Astrocyte (in vitro differentiated cells and primary cell): ENCODE data around the gene RBFA. TPM values are rescaled to one million over a fixed set of nuclear protein-coding genes. Genes with fewer than 3 reads are reported as not detected.

Source experiments
- DNase-seq: peaks from one replicate; pipeline ENCODE4 v3.0.0-alpha.2; 2010; ENCODE audit warnings: low read depth
- FAIRE-seq: peaks from 2 replicates; lab custom pipeline; 2011; peaks lifted over from hg19 to GRCh38; lab: Jason Lieb, UNC
- H2AFZ ChIP-seq: 2 replicates; pipeline ENCODE4 v1.6.0; 2012; ENCODE audit warnings: low read depth, low read length, inconsistent platforms
- H3K27ac ChIP-seq: 2 replicates; pipeline ENCODE4 v1.5.1; 2011; ENCODE audit warnings: low read depth, low read length, inconsistent platforms
- H3K27me3 ChIP-seq: 2 replicates; pipeline ENCODE4 v1.6.0; 2011; ENCODE audit warnings: low read length, inconsistent platforms; ENCODE audit not compliant: insufficient read depth
- H3K36me3 ChIP-seq: 2 replicates; pipeline ENCODE4 v1.5.1; 2011; ENCODE audit warnings: low read length, inconsistent platforms; ENCODE audit not compliant: insufficient read depth
- H3K4me1 ChIP-seq: 2 replicates; pipeline ENCODE4 v1.5.1; 2011; ENCODE audit warnings: low read length, inconsistent platforms; ENCODE audit not compliant: insufficient read depth
- H3K4me2 ChIP-seq: 2 replicates; pipeline ENCODE4 v1.6.0; 2012; ENCODE audit warnings: low read length, inconsistent platforms
- H3K4me3 ChIP-seq: 2 replicates; pipeline ENCODE4 v1.5.1; 2011; ENCODE audit warnings: low read depth, mild to moderate bottlenecking, low read length, inconsistent platforms; ENCODE audit not compliant: insufficient read depth
- H3K79me2 ChIP-seq: 2 replicates; pipeline ENCODE4 v1.6.0; 2012; ENCODE audit warnings: mild to moderate bottlenecking, low read length, inconsistent platforms; ENCODE audit not compliant: insufficient read depth
- H3K9ac ChIP-seq: 2 replicates; pipeline ENCODE4 v1.6.0; 2012; ENCODE audit warnings: mild to moderate bottlenecking, low read length, inconsistent platforms
- H3K9me3 ChIP-seq: 2 replicates; pipeline ENCODE4 v1.5.1; 2012; ENCODE audit warnings: low read depth, mild to moderate bottlenecking, low read length, inconsistent platforms; ENCODE audit not compliant: insufficient read depth
- H4K20me1 ChIP-seq: 2 replicates; pipeline ENCODE4 v1.6.0; 2012; ENCODE audit warnings: low read length, inconsistent platforms; ENCODE audit not compliant: insufficient read depth
- H3K27ac Mint-ChIP-seq: one replicate; pipeline ENCODE4 v1.8.0; 2021; ENCODE audit warnings: mild to moderate bottlenecking, mixed read lengths; ENCODE audit not compliant: unreplicated experiment
- H3K27me3 Mint-ChIP-seq: one replicate; pipeline ENCODE4 v1.8.0; 2021; ENCODE audit warnings: low read depth, mixed read lengths; ENCODE audit not compliant: unreplicated experiment
- H3K36me3 Mint-ChIP-seq: one replicate; pipeline ENCODE4 v1.8.0; 2021; ENCODE audit warnings: low read depth, mixed read lengths; ENCODE audit not compliant: unreplicated experiment
- H3K4me1 Mint-ChIP-seq: one replicate; pipeline ENCODE4 v1.8.0; 2021; ENCODE audit warnings: low read depth, mixed read lengths; ENCODE audit not compliant: unreplicated experiment
- H3K4me3 Mint-ChIP-seq: one replicate; pipeline ENCODE4 v1.8.0; 2021; ENCODE audit warnings: mild to moderate bottlenecking, moderate library complexity, mixed read lengths; ENCODE audit not compliant: unreplicated experiment
- H3K9me3 Mint-ChIP-seq: one replicate; pipeline ENCODE4 v1.8.0; 2021; ENCODE audit warnings: mild to moderate bottlenecking, mixed read lengths; ENCODE audit not compliant: unreplicated experiment
- EZH2 ChIP-seq: IDR thresholded peaks from 2 replicates; pipeline ENCODE4 v1.6.1; 2012; ENCODE audit warnings: mild to moderate bottlenecking, low read length, inconsistent platforms; ENCODE audit not compliant: insufficient read depth
- total RNA-seq: library from RNA; stranded (reverse); gene quantifications from 2 replicates; pipeline ENCODE4 v1.2.1, GENCODE V29; 2021
- TF ChIP-seq, protein P1 (sequence below): IDR thresholded peaks from 2 replicates; pipeline ENCODE4 v1.5.1; 2011; ENCODE audit warnings: low read depth, mild to moderate bottlenecking, inconsistent platforms, low read length, moderate library complexity; ENCODE audit not compliant: insufficient read depth

RBFA gene
- total RNA-seq, 1 donor from 2014 or later, result 24.1 TPM

DNA sequence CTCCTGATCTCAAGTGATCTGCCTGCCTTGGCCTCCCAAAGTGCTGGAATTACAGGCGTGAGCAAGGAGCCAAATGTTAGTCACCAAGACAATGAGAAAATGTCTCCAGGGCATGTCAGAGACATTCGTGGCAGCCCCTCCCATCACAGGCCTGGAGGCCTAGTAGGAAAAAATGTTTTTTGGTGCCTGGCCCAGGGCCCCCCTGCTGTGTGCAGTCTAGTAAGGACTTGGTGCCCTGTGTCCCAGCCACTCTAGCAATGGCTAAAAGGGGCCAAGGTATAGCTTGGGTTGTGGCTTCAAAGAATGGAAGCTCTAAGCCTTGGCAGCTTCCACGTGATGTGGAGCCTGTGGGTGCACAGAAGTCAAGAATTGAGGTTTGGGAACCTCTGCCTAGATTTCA lies 33.4 kb upstream of the RBFA start:
- DNase-seq, result no peak
- Mint-ChIP-seq H3K4me1 (no peaks in the 10 kb centered on the region), H3K4me3 (no peak overlapping the region), H3K27me3 (peaks cover 5% of the 10 kb centered on the region), H3K9me3 (peaks cover 13% of the 10 kb centered on the region), H3K36me3 (no peaks in the 10 kb centered on the region), H3K27ac (no peak overlapping the region)
- no peaks in the 10 kb centered on the region for H3K27me3 ChIP-seq
- no peak for FAIRE-seq
- H3K4me1 ChIP-seq, result no peaks in the 10 kb centered on the region
- no peak overlapping the region for H3K4me2 ChIP-seq
- no peak overlapping the region for H3K4me3 ChIP-seq
- no peak overlapping the region for H2AFZ ChIP-seq
- H3K36me3 ChIP-seq, result no peaks in the 10 kb centered on the region
- H3K9me3 ChIP-seq, result no peaks in the 10 kb centered on the region
- TF ChIP-seq, protein P1, sequence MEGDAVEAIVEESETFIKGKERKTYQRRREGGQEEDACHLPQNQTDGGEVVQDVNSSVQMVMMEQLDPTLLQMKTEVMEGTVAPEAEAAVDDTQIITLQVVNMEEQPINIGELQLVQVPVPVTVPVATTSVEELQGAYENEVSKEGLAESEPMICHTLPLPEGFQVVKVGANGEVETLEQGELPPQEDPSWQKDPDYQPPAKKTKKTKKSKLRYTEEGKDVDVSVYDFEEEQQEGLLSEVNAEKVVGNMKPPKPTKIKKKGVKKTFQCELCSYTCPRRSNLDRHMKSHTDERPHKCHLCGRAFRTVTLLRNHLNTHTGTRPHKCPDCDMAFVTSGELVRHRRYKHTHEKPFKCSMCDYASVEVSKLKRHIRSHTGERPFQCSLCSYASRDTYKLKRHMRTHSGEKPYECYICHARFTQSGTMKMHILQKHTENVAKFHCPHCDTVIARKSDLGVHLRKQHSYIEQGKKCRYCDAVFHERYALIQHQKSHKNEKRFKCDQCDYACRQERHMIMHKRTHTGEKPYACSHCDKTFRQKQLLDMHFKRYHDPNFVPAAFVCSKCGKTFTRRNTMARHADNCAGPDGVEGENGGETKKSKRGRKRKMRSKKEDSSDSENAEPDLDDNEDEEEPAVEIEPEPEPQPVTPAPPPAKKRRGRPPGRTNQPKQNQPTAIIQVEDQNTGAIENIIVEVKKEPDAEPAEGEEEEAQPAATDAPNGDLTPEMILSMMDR, result no peak
- TF ChIP-seq EZH2, result no peak
- no peaks in the 10 kb centered on the region for H4K20me1 ChIP-seq
- H3K9ac ChIP-seq, result no peak overlapping the region
- H3K79me2 ChIP-seq, result no peaks in the 10 kb centered on the region
- H3K27ac ChIP-seq, result no peak overlapping the region

DNA sequence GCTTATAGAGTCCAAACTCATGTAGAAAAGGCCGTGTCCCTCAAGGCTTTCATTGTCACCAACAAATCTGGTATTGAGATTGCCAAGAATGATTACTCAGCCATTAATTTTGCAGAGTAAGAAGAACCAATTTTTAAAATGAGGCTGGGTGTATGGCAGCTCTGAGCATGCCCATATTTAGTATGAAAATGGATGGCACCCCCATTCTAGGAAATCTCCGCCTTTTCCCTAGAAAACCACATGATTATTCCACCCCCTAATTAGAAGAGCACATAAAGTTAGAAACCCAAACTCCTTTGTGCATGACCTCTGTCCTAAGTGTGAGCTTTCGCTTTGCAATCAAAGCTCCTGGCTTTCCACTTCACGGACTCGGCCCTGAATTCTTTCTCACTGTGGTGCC lies 31.8 kb upstream of the RBFA start:
- no peak for DNase-seq
- H3K4me2 ChIP-seq, result no peak overlapping the region
- H3K9ac ChIP-seq, result no peak overlapping the region
- H2AFZ ChIP-seq, result no peak overlapping the region
- H3K79me2 ChIP-seq, result no peaks in the 10 kb centered on the region
- TF ChIP-seq, protein P1, result no peak
- no peak for TF ChIP-seq EZH2
- no peak for FAIRE-seq
- no peaks in the 10 kb centered on the region for H3K4me1 ChIP-seq
- H3K27me3 ChIP-seq, result no peaks in the 10 kb centered on the region
- Mint-ChIP-seq H3K36me3 (no peaks in the 10 kb centered on the region), H3K9me3 (peaks cover 13% of the 10 kb centered on the region), H3K27ac (no peak overlapping the region), H3K4me3 (no peak overlapping the region), H3K27me3 (no peaks in the 10 kb centered on the region), H3K4me1 (no peaks in the 10 kb centered on the region)
- no peaks in the 10 kb centered on the region for H4K20me1 ChIP-seq
- no peaks in the 10 kb centered on the region for H3K9me3 ChIP-seq
- no peaks in the 10 kb centered on the region for H3K36me3 ChIP-seq
- H3K27ac ChIP-seq, result no peak overlapping the region
- no peak overlapping the region for H3K4me3 ChIP-seq

DNA sequence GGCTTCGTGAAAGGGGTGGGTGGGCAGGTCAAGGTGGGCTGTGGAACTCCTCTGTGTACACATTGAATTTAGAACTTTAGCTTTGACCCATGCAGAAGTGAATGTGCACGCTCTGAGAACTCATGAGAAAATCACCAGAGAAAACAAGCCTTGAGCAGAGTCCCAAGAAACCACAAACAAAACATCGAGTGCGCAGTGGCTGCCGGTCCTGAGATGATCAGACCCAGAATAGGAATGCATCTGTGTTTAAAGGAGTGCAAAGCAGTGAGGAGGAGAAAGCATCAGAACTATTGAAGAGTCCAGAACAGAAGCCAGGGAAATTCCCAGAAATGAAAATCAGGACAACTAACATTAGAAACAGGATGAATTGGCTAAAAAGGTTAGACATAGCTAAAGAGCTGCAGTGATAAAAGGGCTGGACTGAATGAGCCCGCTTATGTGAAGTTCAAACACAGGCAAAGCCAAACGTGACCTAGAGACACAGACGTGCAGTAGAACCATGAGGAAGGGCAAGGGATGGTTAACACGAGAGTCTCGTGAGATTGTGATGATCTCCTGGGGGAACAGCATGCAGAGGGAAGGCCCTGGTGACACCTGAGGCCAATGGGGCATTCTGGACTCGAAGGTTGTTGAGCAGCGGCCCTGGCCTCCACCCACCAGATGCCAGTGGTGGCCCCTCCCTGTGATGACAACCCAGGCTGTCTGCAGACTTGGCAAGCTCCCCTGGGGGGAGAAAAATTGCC lies 29.5 kb upstream of the RBFA start:
- Histone ChIP-seq H4K20me1 (no peaks in the 10 kb centered on the region), H3K79me2 (no peaks in the 10 kb centered on the region), H3K36me3 (no peaks in the 10 kb centered on the region), H3K4me2 (no peak overlapping the region), H3K4me3 (no peak overlapping the region), H3K4me1 (peaks cover 2% of the 10 kb centered on the region), H3K27ac (no peak overlapping the region), H3K27me3 (no peaks in the 10 kb centered on the region), H3K9me3 (no peaks in the 10 kb centered on the region), H2AFZ (no peak overlapping the region), H3K9ac (no peak overlapping the region)
- DNase-seq (no peak), FAIRE-seq (no peak)
- no peak overlapping the region for H3K27ac Mint-ChIP-seq
- TF ChIP-seq EZH2, result no peak
- TF ChIP-seq, protein P1, result no peak
- no peak overlapping the region for H3K4me3 Mint-ChIP-seq
- H3K4me1 Mint-ChIP-seq, result peaks cover 3% of the 10 kb centered on the region
- H3K36me3 Mint-ChIP-seq, result no peaks in the 10 kb centered on the region
- H3K27me3 Mint-ChIP-seq, result no peaks in the 10 kb centered on the region
- H3K9me3 Mint-ChIP-seq, result peaks cover 26% of the 10 kb centered on the region
